Heart left ventricle (tissue), 16 donors: ENCODE results near the gene RAB3GAP2. TPM values are rescaled to one million over a fixed set of nuclear protein-coding genes. Genes with fewer than 3 reads are reported as not detected.

ENCODE experiments used
- ATAC-seq, 4 donors: fragments of 200-7000 bp; cut with Tn5 transposase; one replicate each; pipeline ENCODE4 v1.9.1; 2020 to 2022; ENCODE audit warnings: moderate library complexity in 4 of 4, mild to moderate bottlenecking in 3 of 4, moderate number of reproducible peaks in 1 of 4
- DNase-seq, 5 donors: peaks; one replicate each; pipeline ENCODE4 v3.0.0-alpha.2; 2020
- H3K27ac ChIP-seq, 12 donors: fragments of 200-600 bp; sonication (generic) in 4 of 12; one replicate each; pipeline versions ENCODE4 v1.5.0 to v1.8.0; 2016 to 2022; ENCODE audit warnings: mild to moderate bottlenecking in 2 of 12
- H3K27me3 ChIP-seq, 9 donors: fragments of 200-600 bp; sonication (generic) in 2 of 9; one replicate each; pipeline versions ENCODE4 v1.5.1 to v1.8.0; 2016 to 2022; ENCODE audit warnings: mild to moderate bottlenecking in 3 of 9
- H3K36me3 ChIP-seq, 9 donors: fragments of 200-600 bp; sonication (generic) in 2 of 9; one replicate each; pipeline versions ENCODE4 v1.5.0 to v1.8.0; 2018 to 2022; ENCODE audit warnings: mild to moderate bottlenecking in 2 of 9
- H3K4me1 ChIP-seq, 12 donors: fragments of 200-600 bp; sonication (generic) in 4 of 12; one replicate each; pipeline versions ENCODE4 v1.5.0 to v1.8.0; 2016 to 2022; ENCODE audit warnings: mild to moderate bottlenecking in 3 of 12
- H3K4me3 ChIP-seq, 12 donors: fragments of 200-600 bp; sonication (generic) in 4 of 12; one replicate each; pipeline versions ENCODE4 v1.5.0 to v1.8.0; 2017 to 2022; ENCODE audit warnings: mild to moderate bottlenecking in 9 of 12, moderate library complexity in 4 of 12
- H3K9me3 ChIP-seq, 12 donors: fragments of 200-600 bp; sonication (generic) in 4 of 12; one replicate each; pipeline versions ENCODE4 v1.5.0 to v1.8.0; 2016 to 2022; ENCODE audit warnings: mild to moderate bottlenecking in 1 of 12
- CTCF ChIP-seq, 12 donors: fragments of 200-600 bp; sonication (generic) in 4 of 12; IDR thresholded peaks; one replicate each; pipeline versions ENCODE4 v1.5.0 to v1.8.0; 2018 to 2022; ENCODE audit warnings: antibody characterized with exemption in 12 of 12, mild to moderate bottlenecking in 5 of 12
- POLR2A ChIP-seq, 2 donors: fragments of 450-650 bp; IDR thresholded peaks; one replicate each; pipeline ENCODE4 v1.6.1; 2017; ENCODE audit warnings: antibody characterized with exemption in 2 of 2, mild to moderate bottlenecking in 2 of 2, moderate library complexity in 2 of 2
- WGBS, 4 donors: extraction: QIAGEN DNeasy Blood & Tissue Kit in 2 of 4; methylation state at CpG; one replicate each; pipeline versions ENCODE4 v1.1.5 to v1.1.7; 2013 to 2018; 5-methylcytosine and 5-hydroxymethylcytosine counted together
- intact Hi-C, 10 donors: fragments of 100-400 bp; cut with DNase I; formaldehyde crosslinking; loops; one replicate each; pipeline versions ENCODE4 v1.11.1 to v1.14.2; 2022
- polyA plus RNA-seq, 2 donors: library from polyadenylated mRNA; stranded (reverse); fragments of 200-250 nt; gene quantifications; one replicate each; pipeline ENCODE4 v1.2.3, GENCODE V29; 2013
- total RNA-seq, 9 donors: library from RNA; depleted of rRNA in 2 of 9; stranded (reverse); fragments of >200 nt in 2 of 9; fragmentation: NEBNext Ultra II Directional in 3 of 9; extraction: Animal tissue kit (Norgen Biotek cat#: 25700) in 3 of 9; gene quantifications; one replicate each; pipeline versions ENCODE4 v1.1.0 to v1.2.4, GENCODE V29; 2016 to 2023
- donor health status: ischemic (EF 13 %, LVEDD 7.1; RV severe dilation, severe dysfunction).
- donor health status: healthy with polysubstance abuse.
- donor health status: DM: no; HTN: yes; CAD: no.
- donor health status: DM: no; HTN: no; CAD: no.
- donor health status: ischemic (EF 25% LVEDD 6.9; RV normal size, moderate dysfunction).
- donor health status: ischemic (EF 25% LVEDD 5.7; RV mildly dilated, moderate dysfunction).
- donor health status: healthy.
- donor health status: DM: yes; HTN: yes; CAD: no.
- donor health status: ischemic (EF 35%, LVEDD 5.7; RV mildly dilated, moderate dysfunction).
- donor health status: nonischemic (EF 11% LVEDD 7.7; RV severe dilation, severe dysfunction).
- donor health status: DM: yes; HTN: yes; CAD: no.
- donor health status: PGD.
- donor health status: ischemic (EF 29% LVEDD 5.4; RV normal size, mild dysfunction).
- donor health status: nonischemic (EF 23%, LVEDD 6.1; RV moderate dilation, normal function).

Gene RAB3GAP2
- total and polyA plus RNA-seq, 11 donors, result 6.5 to 39.3 (median 24.7) TPM

- 92 to 97% (median 93%) methylated on average over 2 of the region's 2 CpGs for WGBS, 4 donors
- H3K9me3 ChIP-seq, result no peaks in the 10 kb centered on the region
- H3K4me3 ChIP-seq, result no peak overlapping the region
- no peaks in the 10 kb centered on the region for H3K27me3 ChIP-seq
- peaks cover 0 to 28% (median 5%) of the 10 kb centered on the region in 12 donors for H3K4me1 ChIP-seq
- no peak for ATAC-seq
- no peak for DNase-seq
- peaks cover 0 to 85% (median 75%) of the 10 kb centered on the region in 9 donors for H3K36me3 ChIP-seq
- no peak overlapping the region for H3K27ac ChIP-seq
- intact Hi-C loops, result no loop called here
- TF ChIP-seq POLR2A (IDR thresholded peaks at IDR 0.05) (no peak), CTCF (IDR thresholded peaks at IDR 0.05) (no peak)
Measured at GRCh38 chr1:220135755-220136154, 136.5 kb downstream of the RAB3GAP2 start.

- no peak overlapping the region for H3K27ac ChIP-seq
- TF ChIP-seq POLR2A (IDR thresholded peaks at IDR 0.05) (no peak), CTCF (IDR thresholded peaks at IDR 0.05) (no peak)
- peaks cover 0 to 3% (median 0%) of the 10 kb centered on the region in 12 donors for H3K9me3 ChIP-seq
- ATAC-seq (no peak), DNase-seq (no peak)
- peaks cover 0 to 2% (median 0%) of the 10 kb centered on the region in 12 donors for H3K4me1 ChIP-seq
- peaks cover 0 to 95% (median 75%) of the 10 kb centered on the region in 9 donors for H3K36me3 ChIP-seq
- no peak overlapping the region for H3K4me3 ChIP-seq
- intact Hi-C loops, result no loop called here
- H3K27me3 ChIP-seq, result no peaks in the 10 kb centered on the region
Measured at GRCh38 chr1:220129479-220130210, 142.6 kb downstream of the RAB3GAP2 start.

- Histone ChIP-seq H3K27ac (no peak overlapping the region), H3K9me3 (peaks cover 0 to 3% (median 0%) of the 10 kb centered on the region in 12 donors), H3K4me3 (no peak overlapping the region), H3K27me3 (no peaks in the 10 kb centered on the region), H3K36me3 (peaks cover 0 to 70% (median 53%) of the 10 kb centered on the region in 9 donors), H3K4me1 (peaks cover 0 to 9% (median 0%) of the 10 kb centered on the region in 12 donors)
- 82 to 89% (median 84%) methylated on average over 3 of the region's 3 CpGs for WGBS, 4 donors
- DNase-seq (no peak), ATAC-seq (no peak)
- TF ChIP-seq CTCF (IDR thresholded peaks at IDR 0.05) (no peak), POLR2A (IDR thresholded peaks at IDR 0.05) (no peak)
- intact Hi-C loops, result no loop called here
Measured at GRCh38 chr1:220127076-220127475, 145.2 kb downstream of the RAB3GAP2 start.

- Histone ChIP-seq H3K4me1 (peaks cover 0 to 12% (median 0%) of the 10 kb centered on the region in 12 donors), H3K27ac (no peak overlapping the region), H3K9me3 (peaks cover 0 to 3% (median 0%) of the 10 kb centered on the region in 12 donors), H3K4me3 (no peak overlapping the region), H3K27me3 (no peaks in the 10 kb centered on the region), H3K36me3 (peaks cover 0 to 56% (median 43%) of the 10 kb centered on the region in 9 donors)
- intact Hi-C loops, result no loop called here
- no peak for DNase-seq
- 3 to 12% (median 11%) methylated on average over 1 of the region's 1 CpG for WGBS, 4 donors
- no peak for ATAC-seq
- no peak for TF ChIP-seq POLR2A (IDR thresholded peaks at IDR 0.05)
- no peak for TF ChIP-seq CTCF (IDR thresholded peaks at IDR 0.05)
Measured at GRCh38 chr1:220124542-220124941, 147.7 kb downstream of the RAB3GAP2 start.
